ENCODE data around the gene GFER. TPM values are rescaled to one million over a fixed set of nuclear protein-coding genes. Genes with fewer than 3 reads are reported as not detected.

GFER gene
- total RNA-seq, 1 experiment from 2014 or later, result 57.3 TPM

DNA sequence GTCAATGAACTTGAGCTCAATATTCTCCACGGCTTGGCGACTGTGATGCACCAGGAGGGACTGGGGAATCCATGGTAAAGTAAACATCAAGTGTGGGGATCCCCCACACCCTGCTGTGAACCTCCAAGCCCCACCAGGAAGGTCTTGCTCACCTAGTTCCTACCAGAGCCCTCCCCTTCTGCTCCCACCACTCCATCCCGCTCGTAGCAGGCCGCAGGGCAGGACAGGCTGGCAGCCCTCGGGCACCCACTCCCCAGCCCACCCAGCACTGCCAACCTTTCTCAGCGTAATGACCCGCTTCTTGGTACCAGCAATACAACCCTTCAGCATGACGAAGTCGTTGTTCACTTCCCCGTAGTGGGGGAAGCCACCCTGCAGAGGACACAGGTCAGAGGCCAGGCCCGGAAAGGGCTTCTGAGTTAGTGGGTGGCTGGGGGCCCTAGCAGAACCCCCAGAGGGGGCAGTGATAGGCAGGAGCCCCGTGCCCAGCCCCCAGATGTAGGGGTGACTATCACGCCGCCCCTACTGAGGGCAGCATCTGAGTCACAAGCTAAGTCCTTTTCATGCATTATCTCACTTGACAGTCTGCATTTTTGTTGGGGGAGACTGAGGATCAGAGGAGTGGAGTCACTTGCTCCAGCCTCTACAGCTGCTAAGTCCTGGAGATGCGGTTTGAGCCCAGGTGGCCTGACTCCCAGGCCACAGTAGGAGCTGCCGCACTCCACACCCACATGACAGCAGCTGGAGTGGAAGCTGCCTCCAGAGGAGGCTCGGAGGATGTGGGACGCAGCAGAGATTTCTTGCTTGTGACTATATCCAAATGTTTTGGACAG lies 38.2 kb upstream of the GFER start:
- Histone ChIP-seq H3K4me3 (ENCODE audit: low read depth, low read length) (no peak overlapping the region), H3K27me3 (replicated peaks; ENCODE audit: control insufficient read depth, insufficient read depth, low read length) (no peaks in the 10 kb centered on the region), H3K9me3 (no peaks in the 10 kb centered on the region), H3K36me3 (ENCODE audit: control insufficient read depth, insufficient read depth, low read length) (no peaks in the 10 kb centered on the region), H3K4me1 (peaks cover 15% of the 10 kb centered on the region)
- POLR2A ChIA-PET, result no interaction called here
- Mint-ChIP-seq H3K27ac (ENCODE audit: unreplicated experiment) (no peak overlapping the region), H3K9me3 (ENCODE audit: unreplicated experiment) (no peaks in the 10 kb centered on the region), H3K27me3 (ENCODE audit: insufficient read depth, unreplicated experiment) (no peaks in the 10 kb centered on the region), H3K36me3 (ENCODE audit: insufficient read depth, unreplicated experiment) (peaks cover 13% of the 10 kb centered on the region), H3K4me1 (ENCODE audit: low read depth, unreplicated experiment) (no peaks in the 10 kb centered on the region), H3K4me3 (ENCODE audit: unreplicated experiment) (no peak overlapping the region)
- TF ChIP-seq, protein P1, sequence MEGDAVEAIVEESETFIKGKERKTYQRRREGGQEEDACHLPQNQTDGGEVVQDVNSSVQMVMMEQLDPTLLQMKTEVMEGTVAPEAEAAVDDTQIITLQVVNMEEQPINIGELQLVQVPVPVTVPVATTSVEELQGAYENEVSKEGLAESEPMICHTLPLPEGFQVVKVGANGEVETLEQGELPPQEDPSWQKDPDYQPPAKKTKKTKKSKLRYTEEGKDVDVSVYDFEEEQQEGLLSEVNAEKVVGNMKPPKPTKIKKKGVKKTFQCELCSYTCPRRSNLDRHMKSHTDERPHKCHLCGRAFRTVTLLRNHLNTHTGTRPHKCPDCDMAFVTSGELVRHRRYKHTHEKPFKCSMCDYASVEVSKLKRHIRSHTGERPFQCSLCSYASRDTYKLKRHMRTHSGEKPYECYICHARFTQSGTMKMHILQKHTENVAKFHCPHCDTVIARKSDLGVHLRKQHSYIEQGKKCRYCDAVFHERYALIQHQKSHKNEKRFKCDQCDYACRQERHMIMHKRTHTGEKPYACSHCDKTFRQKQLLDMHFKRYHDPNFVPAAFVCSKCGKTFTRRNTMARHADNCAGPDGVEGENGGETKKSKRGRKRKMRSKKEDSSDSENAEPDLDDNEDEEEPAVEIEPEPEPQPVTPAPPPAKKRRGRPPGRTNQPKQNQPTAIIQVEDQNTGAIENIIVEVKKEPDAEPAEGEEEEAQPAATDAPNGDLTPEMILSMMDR (IDR thresholded peaks at IDR 0.05; ENCODE audit: insufficient read depth in 1 of 2, low read depth in 1 of 2, low read length in 1 of 2, severe bottlenecking in 1 of 2, unreplicated experiment in 1 of 2), result no peak
- BruUV-seq (replicated peaks), result no TSS peak
- CTCF ChIA-PET, result interaction anchor here (0.5 kb wide), 1 partner anchor 195 kb away, joined by 3 read pairs; no protein-coding TSS in a partner anchor
- DNase-seq, result no peak
- intact Hi-C loops (cut with micrococcal nuclease; ENCODE audit: unreplicated experiment), result no loop called here

DNA sequence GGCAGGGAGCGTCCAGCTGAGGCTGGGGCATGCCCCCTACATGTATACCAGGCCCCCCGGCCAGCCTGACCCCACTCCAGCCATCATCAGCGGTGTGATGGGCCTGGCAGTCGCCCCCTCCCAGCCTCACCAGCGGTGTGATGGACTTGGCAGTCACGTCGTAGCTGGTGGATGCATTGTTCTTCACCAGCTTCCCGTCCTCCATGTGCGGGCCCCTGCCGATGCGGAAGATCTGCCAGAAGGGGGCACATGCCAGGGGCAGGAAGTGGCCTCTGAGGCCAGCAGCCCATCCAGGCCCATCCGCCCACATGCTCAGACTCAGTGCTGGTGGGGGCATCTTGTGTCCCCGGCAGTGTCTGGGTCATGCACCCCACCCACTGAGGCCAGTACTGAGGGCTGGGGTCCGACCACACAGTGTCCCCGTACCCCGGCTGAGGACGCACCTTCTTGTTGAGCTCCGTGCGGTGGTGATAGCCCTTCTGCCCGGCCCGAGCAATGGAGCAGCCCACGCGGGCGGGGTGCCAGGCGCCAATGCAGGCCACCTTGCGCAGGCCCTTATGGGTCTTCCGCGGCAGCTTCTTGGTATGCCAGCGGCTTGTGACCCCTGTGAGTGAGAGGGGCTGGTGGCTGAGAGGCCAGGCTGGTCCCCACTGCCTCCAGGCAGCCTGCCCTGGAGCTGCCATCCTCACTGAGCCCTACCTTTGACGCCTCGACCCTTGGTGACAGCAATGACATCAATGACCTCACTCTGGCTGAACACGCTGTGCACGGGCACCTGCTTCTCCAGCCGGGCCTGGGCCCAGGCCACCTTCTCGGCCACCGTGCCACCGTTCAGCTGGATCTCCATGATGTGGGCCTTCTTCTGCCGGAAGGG lies 37.3 kb upstream of the GFER start:
- Histone ChIP-seq H3K27me3 (replicated peaks; ENCODE audit: control insufficient read depth, insufficient read depth, low read length) (no peaks in the 10 kb centered on the region), H3K36me3 (ENCODE audit: control insufficient read depth, insufficient read depth, low read length) (no peaks in the 10 kb centered on the region), H3K9me3 (no peaks in the 10 kb centered on the region), H3K4me1 (peaks cover 11% of the 10 kb centered on the region), H3K4me3 (ENCODE audit: low read depth, low read length) (no peak overlapping the region)
- Mint-ChIP-seq H3K27ac (ENCODE audit: unreplicated experiment) (no peak overlapping the region), H3K36me3 (ENCODE audit: insufficient read depth, unreplicated experiment) (peaks cover 13% of the 10 kb centered on the region), H3K4me3 (ENCODE audit: unreplicated experiment) (no peak overlapping the region), H3K4me1 (ENCODE audit: low read depth, unreplicated experiment) (no peaks in the 10 kb centered on the region), H3K27me3 (ENCODE audit: insufficient read depth, unreplicated experiment) (no peaks in the 10 kb centered on the region), H3K9me3 (ENCODE audit: unreplicated experiment) (no peaks in the 10 kb centered on the region)
- POLR2A ChIA-PET, result no interaction called here
- TF ChIP-seq, protein P1 (IDR thresholded peaks at IDR 0.05; ENCODE audit: insufficient read depth in 1 of 2, low read depth in 1 of 2, low read length in 1 of 2, severe bottlenecking in 1 of 2, unreplicated experiment in 1 of 2), result no peak
- BruUV-seq (replicated peaks), result no TSS peak
- CTCF ChIA-PET, result no interaction called here
- DNase-seq, result no peak
- intact Hi-C loops (cut with micrococcal nuclease; ENCODE audit: unreplicated experiment), result no loop called here

DNA sequence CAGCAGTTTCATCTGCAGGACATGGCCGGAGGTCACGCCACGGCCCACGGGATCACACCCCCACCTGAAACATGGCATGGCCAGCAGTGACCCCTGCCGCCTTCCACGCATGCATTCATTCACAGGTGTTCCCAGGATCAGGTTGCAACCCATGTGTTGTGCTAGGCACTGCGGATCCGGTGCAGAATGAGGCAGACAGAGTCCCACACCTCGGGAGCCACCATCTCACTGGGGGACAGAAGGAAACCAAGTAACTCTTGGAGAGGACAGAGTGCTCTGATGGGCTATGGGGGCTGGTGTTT lies 36.7 kb upstream of the GFER start:
- Histone ChIP-seq H3K4me3 (ENCODE audit: low read depth, low read length) (no peak overlapping the region), H3K4me1 (peaks cover 5% of the 10 kb centered on the region), H3K27me3 (replicated peaks; ENCODE audit: control insufficient read depth, insufficient read depth, low read length) (no peaks in the 10 kb centered on the region), H3K36me3 (ENCODE audit: control insufficient read depth, insufficient read depth, low read length) (no peaks in the 10 kb centered on the region), H3K9me3 (no peaks in the 10 kb centered on the region)
- no peaks in the 10 kb centered on the region for H3K27me3 Mint-ChIP-seq (ENCODE audit: insufficient read depth, unreplicated experiment)
- ChIA-PET CTCF (interaction anchor here (0.7 kb wide), 1 partner anchor 203 kb away, joined by 4 read pairs; no protein-coding TSS in a partner anchor), POLR2A (no interaction called here)
- intact Hi-C loops (cut with micrococcal nuclease; ENCODE audit: unreplicated experiment), result no loop called here
- no TSS peak for BruUV-seq (replicated peaks)
- H3K4me3 Mint-ChIP-seq (ENCODE audit: unreplicated experiment), result no peak overlapping the region
- no peak for DNase-seq
- no peaks in the 10 kb centered on the region for H3K9me3 Mint-ChIP-seq (ENCODE audit: unreplicated experiment)
- H3K4me1 Mint-ChIP-seq (ENCODE audit: low read depth, unreplicated experiment), result no peaks in the 10 kb centered on the region
- TF ChIP-seq, protein P1 (IDR thresholded peaks at IDR 0.05; ENCODE audit: insufficient read depth in 1 of 2, low read depth in 1 of 2, low read length in 1 of 2, severe bottlenecking in 1 of 2, unreplicated experiment in 1 of 2), result no peak
- H3K27ac Mint-ChIP-seq (ENCODE audit: unreplicated experiment), result no peak overlapping the region
- peaks cover 12% of the 10 kb centered on the region for H3K36me3 Mint-ChIP-seq (ENCODE audit: insufficient read depth, unreplicated experiment)

Measured in Caco-2 (cell line).